Measurements from ENCODE around the gene COPS4. TPM values are rescaled to one million over a fixed set of nuclear protein-coding genes. Genes with fewer than 3 reads are reported as not detected.
"Not testable (repeated sequence)": the region's sequence is repeated elsewhere in the genome, so short reads cannot be mapped to it uniquely, and the experiment has no call there.

The COPS4 gene
- total RNA-seq, 4 donors from 2014 or later = 6.7 to 81.8 (median 32.3) TPM

DNA sequence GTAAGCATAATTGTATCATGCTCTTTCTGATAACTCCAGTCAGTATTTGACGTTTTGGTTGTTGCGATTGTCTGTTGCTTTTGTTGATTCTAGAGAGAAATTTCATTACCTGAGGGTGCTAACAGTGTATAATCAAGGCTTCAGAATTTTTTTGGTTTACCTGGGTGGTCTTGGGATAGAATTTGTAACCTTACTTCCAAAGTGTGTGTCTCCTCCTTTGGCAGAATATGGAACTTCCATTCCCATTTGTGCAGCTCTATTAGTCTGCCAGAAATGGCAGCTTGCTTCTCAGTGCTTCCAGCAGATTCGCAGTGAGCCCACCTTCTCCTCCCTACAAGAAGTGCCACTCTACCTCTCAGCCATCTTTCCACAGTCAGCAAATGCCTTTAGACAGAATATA lies 5.3 kb downstream of the COPS4 start:
- WGBS, 2 donors (ENCODE audit: low coverage in 1 of 2) = 81 to 94% methylated on average over 2 to 3 of the region's 3 CpGs
- Histone ChIP-seq H3K27ac (no peak overlapping the region), H3K27me3 (no peaks in the 10 kb centered on the region), H3K9me3 (no peaks in the 10 kb centered on the region), H3K4me3 (no peak overlapping the region), H3K4me1 (peaks cover 5 to 28% (median 17%) of the 10 kb centered on the region in 4 donors), H3K36me3 (no peaks in the 10 kb centered on the region)
- intact Hi-C loops (cut with DNase I; ENCODE audit: low total_unique reads) (no loop called here), in situ Hi-C loops (cut with MboI; ENCODE audit: low pct_ligation_motif_present in 1 of 4, low pct_unique_long_range_greater_than_20kb in 1 of 4, low sequenced_read_pairs in 3 of 4) (loop anchor here in 2 of 4 donors (25.0 kb wide), 3 partner anchors 397 to 578 kb away; partner anchors contain the start of genes HELQ (in 1 of the 2) and MRPS18C (in 1 of the 2))
- TF ChIP-seq CTCF (IDR thresholded peaks at IDR 0.05) = no peak
- no peak for TF ChIP-seq EP300 (IDR thresholded peaks at IDR 0.05; ENCODE audit: low read depth)
- TF ChIP-seq POLR2AphosphoS5 (IDR thresholded peaks at IDR 0.05) = no peak
- no peak for TF ChIP-seq POLR2A (IDR thresholded peaks at IDR 0.05)
- no peak for DNase-seq

DNA sequence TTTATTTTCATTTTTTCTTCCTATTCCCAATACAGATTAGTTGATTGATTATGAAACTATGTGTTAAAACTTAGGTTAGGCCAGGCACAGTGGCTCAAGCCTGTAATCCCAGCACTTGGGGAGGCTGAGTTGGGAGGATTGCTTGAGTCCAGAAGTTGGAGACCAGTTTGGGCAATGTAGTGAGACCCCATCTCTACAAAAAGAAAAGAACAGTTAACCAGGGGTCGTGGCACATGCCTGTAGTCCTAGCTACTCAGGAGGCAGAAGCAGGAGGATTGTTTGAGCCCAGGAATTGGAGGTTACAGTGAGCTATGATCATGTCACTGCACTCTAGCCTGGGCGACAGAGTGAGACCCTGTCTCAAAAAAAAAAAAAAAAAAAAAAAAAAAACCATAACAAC lies 8.2 kb downstream of the COPS4 start:
- in situ Hi-C loops (cut with MboI; ENCODE audit: low pct_ligation_motif_present in 1 of 4, low pct_unique_long_range_greater_than_20kb in 1 of 4, low sequenced_read_pairs in 3 of 4) = loop anchor here in 2 of 4 donors (25.0 kb wide), 3 partner anchors 394 to 581 kb away; partner anchors contain the start of genes HELQ (in 1 of the 2) and MRPS18C (in 1 of the 2)
- intact Hi-C loops (cut with DNase I; ENCODE audit: low total_unique reads) = not testable (repeated sequence)

GRCh38 chr4:83043801-83044407 lies 8.9 kb downstream of the COPS4 start:
- intact Hi-C loops (cut with DNase I; ENCODE audit: low total_unique reads) = no loop called here
- TF ChIP-seq EP300 (IDR thresholded peaks at IDR 0.05; ENCODE audit: low read depth) = no peak
- no peak for TF ChIP-seq POLR2AphosphoS5 (IDR thresholded peaks at IDR 0.05)
- TF ChIP-seq CTCF (IDR thresholded peaks at IDR 0.05) = no peak
- TF ChIP-seq POLR2A (IDR thresholded peaks at IDR 0.05) = no peak
- Histone ChIP-seq H3K9me3 (no peaks in the 10 kb centered on the region), H3K27ac (no peak overlapping the region), H3K4me3 (no peak overlapping the region), H3K27me3 (no peaks in the 10 kb centered on the region), H3K4me1 (peaks cover 0 to 9% (median 0%) of the 10 kb centered on the region in 4 donors), H3K36me3 (no peaks in the 10 kb centered on the region)
- WGBS, 2 donors (ENCODE audit: low coverage in 1 of 2) = 78 to 94% methylated on average over 7 to 14 of the region's 14 CpGs
- no peak for DNase-seq
- in situ Hi-C loops (cut with MboI; ENCODE audit: low pct_ligation_motif_present in 1 of 4, low pct_unique_long_range_greater_than_20kb in 1 of 4, low sequenced_read_pairs in 3 of 4) = loop anchor here in 2 of 4 donors (25.0 kb wide), 3 partner anchors 393 to 582 kb away; partner anchors contain the start of genes HELQ (in 1 of the 2) and MRPS18C (in 1 of the 2)

More for the DNA sequence above, 8.2 kb downstream of the COPS4 start:
- not testable (repeated sequence) for H3K36me3 ChIP-seq, H3K27me3 ChIP-seq, H3K4me3 ChIP-seq, H3K4me1 ChIP-seq, H3K9me3 ChIP-seq, DNase-seq, H3K27ac ChIP-seq
- 92 to 100% methylated on average over 2 of the region's 2 CpGs for WGBS, 2 donors (ENCODE audit: low coverage in 1 of 2)

DNA sequence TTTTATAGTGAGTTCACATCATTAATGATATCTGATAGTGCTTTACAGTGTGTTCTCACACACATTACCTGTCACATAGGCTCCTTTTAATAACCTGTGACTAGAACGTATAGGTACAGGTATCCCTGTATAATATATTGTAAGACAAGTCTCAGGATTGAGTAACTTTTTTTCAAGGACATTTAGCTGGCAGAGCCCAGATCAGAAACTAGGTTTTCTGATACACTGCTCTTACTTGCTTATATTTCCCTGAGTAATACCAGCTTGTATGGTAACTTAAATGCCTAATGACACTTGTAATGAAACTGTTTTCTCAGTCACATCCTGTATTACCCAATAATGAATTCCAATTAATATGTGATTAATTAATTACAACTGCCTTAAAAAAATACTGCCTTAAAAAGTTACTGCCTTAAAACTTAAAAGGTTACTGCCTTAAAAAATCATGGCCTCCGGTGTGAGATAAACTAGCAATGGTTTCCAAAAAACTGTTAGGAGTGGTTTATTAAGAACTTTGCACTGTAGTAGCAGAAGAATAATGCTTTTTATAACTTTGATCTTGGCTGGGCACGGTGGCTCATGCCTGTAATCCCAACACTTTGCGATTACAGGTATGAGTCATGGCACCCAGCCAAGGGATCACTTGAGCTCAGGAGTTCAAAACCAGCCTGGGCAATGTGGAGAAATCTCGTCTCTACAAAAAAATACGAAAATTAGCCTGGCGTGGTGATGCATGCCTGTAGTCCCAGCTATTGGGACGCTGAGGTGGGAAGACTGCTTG lies 11.9 kb downstream of the COPS4 start:
- TF ChIP-seq POLR2A (IDR thresholded peaks at IDR 0.05) (no peak), EP300 (IDR thresholded peaks at IDR 0.05; ENCODE audit: low read depth) (no peak), POLR2AphosphoS5 (IDR thresholded peaks at IDR 0.05) (no peak), CTCF (IDR thresholded peaks at IDR 0.05) (no peak)
- Histone ChIP-seq H3K9me3 (no peaks in the 10 kb centered on the region), H3K36me3 (peaks cover 0 to 11% (median 3%) of the 10 kb centered on the region in 4 donors), H3K4me3 (no peak overlapping the region), H3K27me3 (no peaks in the 10 kb centered on the region), H3K27ac (no peak overlapping the region), H3K4me1 (peaks cover 0 to 9% (median 0%) of the 10 kb centered on the region in 4 donors)
- 64 to 68% methylated on average over 8 of the region's 8 CpGs for WGBS, 2 donors (ENCODE audit: low coverage in 1 of 2)
- in situ Hi-C loops (cut with MboI; ENCODE audit: low pct_ligation_motif_present in 1 of 4, low pct_unique_long_range_greater_than_20kb in 1 of 4, low sequenced_read_pairs in 3 of 4) = loop anchor here in 2 of 4 donors (25.0 kb wide), 3 partner anchors 390 to 585 kb away; partner anchors contain the start of genes HELQ (in 1 of the 2) and MRPS18C (in 1 of the 2)
- intact Hi-C loops (cut with DNase I; ENCODE audit: low total_unique reads) = no loop called here
- peak; percentile 41 for DNase-seq

DNA sequence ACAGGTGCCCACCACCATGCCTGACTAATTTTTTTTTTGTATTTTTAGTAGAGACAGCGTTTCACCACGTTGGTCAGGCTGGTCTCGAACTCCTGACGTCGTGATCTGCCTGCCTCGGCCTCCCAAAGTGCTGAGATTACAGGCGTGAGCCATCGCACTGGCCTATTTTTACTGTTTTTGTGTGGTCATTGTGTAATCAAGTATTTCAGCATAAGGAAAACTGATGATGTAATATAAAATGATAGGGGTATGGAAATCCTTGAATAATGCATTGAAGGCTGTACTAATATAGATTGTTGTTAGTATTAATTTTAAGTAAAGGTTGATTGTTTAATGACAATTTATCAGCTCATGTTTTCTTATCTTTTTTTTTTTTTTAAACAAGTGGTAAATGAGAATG lies 13.8 kb downstream of the COPS4 start:
- in situ Hi-C loops (cut with MboI; ENCODE audit: low pct_ligation_motif_present in 1 of 4, low pct_unique_long_range_greater_than_20kb in 1 of 4, low sequenced_read_pairs in 3 of 4) = loop anchor here in 2 of 4 donors (25.0 kb wide), 3 partner anchors 389 to 586 kb away; partner anchors contain the start of genes HELQ (in 1 of the 2) and MRPS18C (in 1 of the 2)
- H3K27me3 ChIP-seq; H3K9me3 ChIP-seq; DNase-seq; intact Hi-C loops (cut with DNase I; ENCODE audit: low total_unique reads); H3K4me1 ChIP-seq; H3K27ac ChIP-seq; H3K4me3 ChIP-seq: not testable (repeated sequence)
- H3K36me3 ChIP-seq = peaks cover 0 to 12% (median 5%) of the 10 kb centered on the region in 4 donors
- WGBS, 2 donors (ENCODE audit: low coverage in 1 of 2) = 91 to 94% methylated on average over 8 of the region's 8 CpGs

All from transverse colon (tissue), 4 donors.